IMR-90 (cell line): Measurements from ENCODE around the gene WDR27. TPM values are rescaled to one million over a fixed set of nuclear protein-coding genes. Genes with fewer than 3 reads are reported as not detected.
"Not testable (repeated sequence)": the region's sequence is repeated elsewhere in the genome, so short reads cannot be mapped to it uniquely, and the experiment has no call there.

Experiments used
- ATAC-seq: fragments of 200-7000 bp; cut with Tn5 transposase; 2 replicates; pipeline ENCODE4 v1.9.1; 2020; ENCODE audit warnings: low read depth, mild to moderate bottlenecking, moderate library complexity
- BruUV-seq: library from RNA; stranded (reverse); fragments of 400-500 nt; replicated peaks from 2 replicates; lab custom pipeline; 2021; lab: Mats Ljungman, UMichigan
- CTCF ChIA-PET: fragments of 300-600 bp; formaldehyde crosslinking; extraction: SDS; loops from one replicate; lab custom pipeline; 2021; ENCODE audit warnings: antibody characterized with exemption; lab: Yijun Ruan, JAX
- POLR2A ChIA-PET: fragments of 300-600 bp; sonication (Branson Sonifier 250); formaldehyde crosslinking; loops from one replicate; lab custom pipeline; 2022; ENCODE audit warnings: antibody characterized with exemption; ENCODE audit not compliant: unreplicated experiment; lab: Charles Lee
- DNase-seq: peaks from one replicate; pipeline ENCODE4 v3.0.0; 2013
- H2AFZ ChIP-seq: replicated peaks from 2 replicates; pipeline ENCODE3; 2013; ENCODE audit warnings: low read length, mild to moderate bottlenecking; ENCODE audit not compliant: poor library complexity
- H2AK5ac ChIP-seq: 2 replicates; pipeline ENCODE4 v1.6.1; 2013; ENCODE audit warnings: low read depth, low read length, inconsistent platforms
- H2AK9ac ChIP-seq: replicated peaks from 2 replicates; pipeline ENCODE3; 2013; ENCODE audit warnings: mild to moderate bottlenecking, low read depth, low read length, moderate library complexity; ENCODE audit not compliant: poor library complexity
- H2BK120ac ChIP-seq: 2 replicates; pipeline ENCODE4 v1.6.1; 2013; ENCODE audit warnings: low read depth, low read length, inconsistent platforms
- H2BK15ac ChIP-seq: 3 replicates; pipeline ENCODE4 v1.6.1; 2013; ENCODE audit warnings: low read depth, low read length, inconsistent platforms
- H2BK20ac ChIP-seq: 2 replicates; pipeline ENCODE4 v1.6.1; 2013; ENCODE audit warnings: low read depth, mild to moderate bottlenecking, inconsistent platforms, low read length, moderate library complexity
- H2BK5ac ChIP-seq: 2 replicates; pipeline ENCODE4 v1.6.1; 2013; ENCODE audit warnings: mild to moderate bottlenecking, low read depth, low read length, inconsistent platforms; ENCODE audit not compliant: poor library complexity, severe bottlenecking
- H3K14ac ChIP-seq: replicated peaks from 2 replicates; pipeline ENCODE4 v1.6.1; 2013; ENCODE audit warnings: low read depth, low read length, inconsistent platforms
- H3K18ac ChIP-seq: 2 replicates; pipeline ENCODE4 v1.6.1; 2013; ENCODE audit warnings: low read depth, low read length, control low read depth
- H3K23ac ChIP-seq: 2 replicates; pipeline ENCODE4 v1.6.1; 2013; ENCODE audit warnings: low read depth, low read length, inconsistent platforms
- H3K27ac ChIP-seq: 2 replicates; pipeline ENCODE4 v1.5.1; 2013; ENCODE audit warnings: mild to moderate bottlenecking, control low read depth, low read length; ENCODE audit not compliant: insufficient read depth
- H3K27me3 ChIP-seq: 2 replicates; pipeline ENCODE4 v1.6.1; 2013; ENCODE audit warnings: low read length; ENCODE audit not compliant: control insufficient read depth, insufficient read depth
- H3K36me3 ChIP-seq: 2 replicates; pipeline ENCODE4 v1.6.1; 2013; ENCODE audit warnings: low read length, mixed read lengths; ENCODE audit not compliant: control insufficient read depth, insufficient read depth
- H3K4ac ChIP-seq: 2 replicates; pipeline ENCODE4 v1.6.1; 2013; ENCODE audit warnings: low read depth, low read length, inconsistent platforms
- H3K4me1 ChIP-seq: 2 replicates; pipeline ENCODE4 v1.6.1; 2013; ENCODE audit warnings: low read length, mixed read lengths; ENCODE audit not compliant: control insufficient read depth, insufficient read depth
- H3K4me2 ChIP-seq: 2 replicates; pipeline ENCODE4 v1.6.1; 2013; ENCODE audit warnings: low read depth, mild to moderate bottlenecking, control low read depth, low read length, moderate library complexity
- H3K4me3 ChIP-seq: 2 replicates; pipeline ENCODE4 v1.5.1; 2013; ENCODE audit warnings: low read depth, mild to moderate bottlenecking, control low read depth, low read length, moderate library complexity; ENCODE audit not compliant: insufficient read depth
- H3K56ac ChIP-seq: 2 replicates; pipeline ENCODE4 v1.6.1; 2013; ENCODE audit warnings: low read length, inconsistent platforms; ENCODE audit not compliant: insufficient read depth; ENCODE audit errors: extremely low read depth
- H3K79me1 ChIP-seq, 2 experiments: 2 replicates each; pipeline ENCODE4 v1.6.1; 2013; ENCODE audit warnings: low read length in 2 of 2, inconsistent platforms in 1 of 2, low read depth in 1 of 2
- H3K9ac ChIP-seq: 2 replicates; pipeline ENCODE4 v1.6.1; 2013; ENCODE audit warnings: low read depth, low read length, control low read depth
- H3K9me1 ChIP-seq: 2 replicates; pipeline ENCODE4 v1.6.1; 2013; ENCODE audit warnings: low read length, inconsistent platforms; ENCODE audit not compliant: insufficient read depth
- H3K9me3 ChIP-seq: 2 replicates; pipeline ENCODE4 v1.6.1; 2013; ENCODE audit warnings: low read length; ENCODE audit not compliant: control insufficient read depth, insufficient read depth
- H4K20me1 ChIP-seq: 2 replicates; pipeline ENCODE4 v1.6.1; 2013; ENCODE audit warnings: low read length, inconsistent platforms; ENCODE audit not compliant: insufficient read depth
- H4K5ac ChIP-seq: 2 replicates; pipeline ENCODE4 v1.6.1; 2013; ENCODE audit warnings: mild to moderate bottlenecking, low read depth, low read length, control low read depth
- H4K8ac ChIP-seq, 2 experiments: 2 replicates each; pipeline ENCODE4 v1.6.1; 2013; ENCODE audit warnings: low read depth in 2 of 2, low read length in 2 of 2, control low read depth in 1 of 2, inconsistent platforms in 1 of 2
- H4K91ac ChIP-seq: 2 replicates; pipeline ENCODE4 v1.6.1; 2013; ENCODE audit warnings: low read depth, low read length, inconsistent platforms; ENCODE audit not compliant: insufficient read depth
- CEBPB ChIP-seq: IDR thresholded peaks from 2 replicates; pipeline ENCODE4 v1.6.1; 2012; ENCODE audit warnings: low read depth, low read length, improper control_type of control experiment
- dilution Hi-C: fragments of 300-500 bp; cut with HindIII; formaldehyde crosslinking; loops from one replicate; pipeline ENCODE4 v1.14.3; 2018; ENCODE audit warnings: low sequenced_read_pairs; ENCODE audit not compliant: unreplicated experiment
- in situ Hi-C: fragments of 300-500 bp; cut with MboI; formaldehyde crosslinking; loops from 3 replicates; pipeline ENCODE4 v1.14.3; 2019; ENCODE audit warnings: low sequenced_read_pairs, inconsistent platforms, mixed read lengths
- intact Hi-C: fragments of 100-400 bp; cut with micrococcal nuclease; formaldehyde crosslinking; loops from 2 replicates; pipeline ENCODE4 v1.10.0; 2022
- polyA plus RNA-seq, 3 experiments: library from polyadenylated mRNA; depleted of rRNA; stranded (reverse); fragments of >200 nt; gene quantifications; 2 replicates each; pipeline ENCODE4 v1.2.3, GENCODE V29; 2012; ENCODE audit warnings: low replicate concordance in 1 of 3
- total RNA-seq: library from RNA; depleted of rRNA; stranded (reverse); fragments of >200 nt; gene quantifications from 2 replicates; pipeline ENCODE4 v1.2.3, GENCODE V29; 2012

The WDR27 gene
- total and polyA plus RNA-seq, 2 of the 4 experiments (the other 2 are of a cell fraction), result 7.0 to 18.5 TPM

GRCh38 chr6:169434554-169434953 is 267.3 kb downstream of the WDR27 start:
- dilution Hi-C loops, H4K8ac ChIP-seq, H2BK5ac ChIP-seq, DNase-seq, H3K4me1 ChIP-seq, H3K18ac ChIP-seq, H2BK20ac ChIP-seq, H3K27ac ChIP-seq, CTCF ChIA-PET, H4K20me1 ChIP-seq, H3K4me2 ChIP-seq, H2AK9ac ChIP-seq, ATAC-seq, H2BK120ac ChIP-seq, H3K9ac ChIP-seq, H2AFZ ChIP-seq, in situ Hi-C loops, H4K5ac ChIP-seq, H3K9me1 ChIP-seq, H3K9me3 ChIP-seq, H3K4ac ChIP-seq, BruUV-seq, H3K14ac ChIP-seq, H3K56ac ChIP-seq, H3K23ac ChIP-seq, H3K79me1 ChIP-seq, H4K91ac ChIP-seq, H3K27me3 ChIP-seq, POLR2A ChIA-PET, H3K36me3 ChIP-seq, H2BK15ac ChIP-seq, intact Hi-C loops, H2AK5ac ChIP-seq, H3K4me3 ChIP-seq: not testable (repeated sequence)
- peak; percentile 67 for TF ChIP-seq CEBPB
